GM21529 (cell line): ENCODE results near the gene GTF3A.
"Not testable (repeated sequence)": the region's sequence is repeated elsewhere in the genome, so short reads cannot be mapped to it uniquely, and the experiment has no call there.

Source experiments
- ATAC-seq: cut with Tn5 transposase; IDR thresholded peaks from one replicate; pipeline ENCODE4 v1.9.1; 2021; ENCODE audit not compliant: unreplicated experiment

GTF3A gene

GRCh38 chr13:27424246-27425157, at the start of gene GTF3A:
TSS of gene GTF3A (plus strand) at chr13:27424619.
- ATAC-seq: peak; percentile 66

GRCh38 chr13:27374650-27375049, 49.8 kb upstream of the GTF3A start:
- ATAC-seq: peak; percentile 63

GRCh38 chr13:27375686-27376326, 48.6 kb upstream of the GTF3A start:
- ATAC-seq: no peak

GRCh38 chr13:27379126-27379525, 45.3 kb upstream of the GTF3A start:
- no peak for ATAC-seq

- no peak for ATAC-seq
Measured at GRCh38 chr13:27379694-27380641, 44.5 kb upstream of the GTF3A start.

GRCh38 chr13:27381601-27382000, 42.8 kb upstream of the GTF3A start:
- ATAC-seq: no peak

GRCh38 chr13:27383104-27383921, 41.1 kb upstream of the GTF3A start:
- no peak for ATAC-seq

GRCh38 chr13:27384285-27384684, 40.1 kb upstream of the GTF3A start:
- ATAC-seq: no peak

GRCh38 chr13:27388241-27388640, 36.2 kb upstream of the GTF3A start:
- no peak for ATAC-seq

GRCh38 chr13:27389891-27390290, 34.5 kb upstream of the GTF3A start:
- ATAC-seq: no peak

- ATAC-seq: no peak
Measured at GRCh38 chr13:27391471-27391870, 32.9 kb upstream of the GTF3A start.

GRCh38 chr13:27393101-27393500, 31.3 kb upstream of the GTF3A start:
- ATAC-seq: no peak

GRCh38 chr13:27395007-27395510, 29.4 kb upstream of the GTF3A start:
- no peak for ATAC-seq

GRCh38 chr13:27396252-27396846, 28.1 kb upstream of the GTF3A start:
- no peak for ATAC-seq

GRCh38 chr13:27398360-27398759, 26.1 kb upstream of the GTF3A start:
- ATAC-seq: no peak

GRCh38 chr13:27400405-27400804, 24.0 kb upstream of the GTF3A start:
- ATAC-seq: not testable (repeated sequence)

GRCh38 chr13:27401210-27401609, 23.2 kb upstream of the GTF3A start:
- ATAC-seq: no peak

- ATAC-seq: no peak
Measured at GRCh38 chr13:27403203-27403678, 21.2 kb upstream of the GTF3A start.

GRCh38 chr13:27403727-27404385, 20.6 kb upstream of the GTF3A start:
- ATAC-seq: no peak
